Measurements from ENCODE around the gene TEDC1.

- TF ChIP-seq EZH2 (IDR thresholded peaks at IDR 0.05): no peak
- TF ChIP-seq POLR2AphosphoS5 (IDR thresholded peaks at IDR 0.05; ENCODE audit: borderline replicate concordance, low read depth, low read length): no peak
Measured at GRCh38 chr14:105472486-105472991, 18.5 kb upstream of the TEDC1 start.
